Heart left ventricle (tissue), 13 donors: ENCODE data around the gene PPHLN1.
"Not testable (repeated sequence)": the region's sequence is repeated elsewhere in the genome, so short reads cannot be mapped to it uniquely, and the experiment has no call there.

Experiments used
- POLR2A ChIP-seq, 2 donors: fragments of 450-650 bp; IDR thresholded peaks; one replicate each; pipeline ENCODE4 v1.6.1; 2017; ENCODE audit warnings: antibody characterized with exemption in 2 of 2, mild to moderate bottlenecking in 2 of 2, moderate library complexity in 2 of 2
- TF ChIP-seq, protein P1 (sequence below), 12 donors: fragments of 200-600 bp; sonication (generic) in 4 of 12; IDR thresholded peaks; one replicate each; pipeline versions ENCODE4 v1.5.0 to v1.8.0; 2018 to 2022; ENCODE audit warnings: antibody characterized with exemption in 12 of 12, mild to moderate bottlenecking in 5 of 12
- donor health status: ischemic (EF 13 %, LVEDD 7.1; RV severe dilation, severe dysfunction).
- donor health status: DM: no; HTN: yes; CAD: no.
- donor health status: DM: no; HTN: no; CAD: no.
- donor health status: ischemic (EF 25% LVEDD 6.9; RV normal size, moderate dysfunction).
- donor health status: ischemic (EF 25% LVEDD 5.7; RV mildly dilated, moderate dysfunction).
- donor health status: ischemic (EF 35%, LVEDD 5.7; RV mildly dilated, moderate dysfunction).
- donor health status: nonischemic (EF 11% LVEDD 7.7; RV severe dilation, severe dysfunction).
- donor health status: DM: yes; HTN: yes; CAD: no.
- donor health status: PGD.
- donor health status: ischemic (EF 29% LVEDD 5.4; RV normal size, mild dysfunction).
- donor health status: nonischemic (EF 23%, LVEDD 6.1; RV moderate dilation, normal function).

DNA sequence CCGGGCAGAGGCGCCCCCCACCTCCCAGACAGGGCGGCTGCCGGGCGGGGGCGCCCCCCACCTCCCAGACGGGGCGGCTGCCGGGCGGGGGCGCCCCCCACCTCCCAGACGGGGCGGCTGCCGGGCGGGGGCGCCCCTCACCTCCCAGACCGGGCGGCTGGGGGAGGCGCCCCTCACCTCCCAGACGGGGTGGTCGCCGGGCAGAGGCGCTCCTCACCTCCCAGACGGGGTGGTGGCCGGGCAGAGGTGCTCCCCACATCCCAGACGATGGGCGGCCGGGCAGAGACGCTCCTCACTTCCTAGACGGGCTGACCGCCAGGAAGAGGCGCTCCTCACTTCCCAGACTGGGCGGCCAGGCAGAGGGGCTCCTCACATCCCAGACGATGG lies 24.0 kb downstream of the PPHLN1 start:
- TF ChIP-seq, protein P1, sequence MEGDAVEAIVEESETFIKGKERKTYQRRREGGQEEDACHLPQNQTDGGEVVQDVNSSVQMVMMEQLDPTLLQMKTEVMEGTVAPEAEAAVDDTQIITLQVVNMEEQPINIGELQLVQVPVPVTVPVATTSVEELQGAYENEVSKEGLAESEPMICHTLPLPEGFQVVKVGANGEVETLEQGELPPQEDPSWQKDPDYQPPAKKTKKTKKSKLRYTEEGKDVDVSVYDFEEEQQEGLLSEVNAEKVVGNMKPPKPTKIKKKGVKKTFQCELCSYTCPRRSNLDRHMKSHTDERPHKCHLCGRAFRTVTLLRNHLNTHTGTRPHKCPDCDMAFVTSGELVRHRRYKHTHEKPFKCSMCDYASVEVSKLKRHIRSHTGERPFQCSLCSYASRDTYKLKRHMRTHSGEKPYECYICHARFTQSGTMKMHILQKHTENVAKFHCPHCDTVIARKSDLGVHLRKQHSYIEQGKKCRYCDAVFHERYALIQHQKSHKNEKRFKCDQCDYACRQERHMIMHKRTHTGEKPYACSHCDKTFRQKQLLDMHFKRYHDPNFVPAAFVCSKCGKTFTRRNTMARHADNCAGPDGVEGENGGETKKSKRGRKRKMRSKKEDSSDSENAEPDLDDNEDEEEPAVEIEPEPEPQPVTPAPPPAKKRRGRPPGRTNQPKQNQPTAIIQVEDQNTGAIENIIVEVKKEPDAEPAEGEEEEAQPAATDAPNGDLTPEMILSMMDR (IDR thresholded peaks at IDR 0.05): not testable (repeated sequence)
- TF ChIP-seq POLR2A (IDR thresholded peaks at IDR 0.05): not testable (repeated sequence)
